ENCODE results near the gene IGFBP7.

The IGFBP7 gene

GRCh38 chr4:57156242-57156990, 46.2 kb upstream of the IGFBP7 start:
- H3K4me3 ChIP-seq: no peak overlapping the region
- no peaks in the 10 kb centered on the region for H3K4me1 ChIP-seq
- no peaks in the 10 kb centered on the region for H3K36me3 ChIP-seq
- no peak overlapping the region for H3K27ac ChIP-seq
- intact Hi-C loops (cut with DNase I; ENCODE audit: low total_unique reads): no loop called here
- H3K9me3 ChIP-seq: no peaks in the 10 kb centered on the region
- TF ChIP-seq, protein P1, sequence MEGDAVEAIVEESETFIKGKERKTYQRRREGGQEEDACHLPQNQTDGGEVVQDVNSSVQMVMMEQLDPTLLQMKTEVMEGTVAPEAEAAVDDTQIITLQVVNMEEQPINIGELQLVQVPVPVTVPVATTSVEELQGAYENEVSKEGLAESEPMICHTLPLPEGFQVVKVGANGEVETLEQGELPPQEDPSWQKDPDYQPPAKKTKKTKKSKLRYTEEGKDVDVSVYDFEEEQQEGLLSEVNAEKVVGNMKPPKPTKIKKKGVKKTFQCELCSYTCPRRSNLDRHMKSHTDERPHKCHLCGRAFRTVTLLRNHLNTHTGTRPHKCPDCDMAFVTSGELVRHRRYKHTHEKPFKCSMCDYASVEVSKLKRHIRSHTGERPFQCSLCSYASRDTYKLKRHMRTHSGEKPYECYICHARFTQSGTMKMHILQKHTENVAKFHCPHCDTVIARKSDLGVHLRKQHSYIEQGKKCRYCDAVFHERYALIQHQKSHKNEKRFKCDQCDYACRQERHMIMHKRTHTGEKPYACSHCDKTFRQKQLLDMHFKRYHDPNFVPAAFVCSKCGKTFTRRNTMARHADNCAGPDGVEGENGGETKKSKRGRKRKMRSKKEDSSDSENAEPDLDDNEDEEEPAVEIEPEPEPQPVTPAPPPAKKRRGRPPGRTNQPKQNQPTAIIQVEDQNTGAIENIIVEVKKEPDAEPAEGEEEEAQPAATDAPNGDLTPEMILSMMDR (IDR thresholded peaks at IDR 0.05): no peak
- no peaks in the 10 kb centered on the region for H3K27me3 ChIP-seq
- DNase-seq: no peak

DNA sequence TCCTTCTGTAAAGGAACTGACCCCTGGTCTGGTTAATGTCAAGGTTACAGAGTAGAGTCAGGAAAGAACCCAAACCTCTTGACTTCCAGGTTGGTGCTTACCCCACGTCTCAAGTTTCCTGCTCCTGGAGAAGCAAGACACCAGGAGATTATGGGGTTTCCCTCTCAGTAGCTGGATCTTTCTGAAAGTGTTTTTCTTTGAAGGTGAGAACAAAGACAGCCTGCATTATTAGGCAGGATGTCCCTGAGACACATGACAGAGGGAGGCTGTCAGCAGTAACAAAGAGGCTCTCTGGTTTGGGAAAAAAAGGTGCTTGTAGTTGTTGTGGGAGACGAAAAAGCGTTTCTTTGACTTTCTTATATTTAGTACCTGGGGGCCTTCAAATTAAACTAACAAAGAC, 44.7 kb upstream of the IGFBP7 start:
- no peaks in the 10 kb centered on the region for H3K4me1 ChIP-seq
- no peaks in the 10 kb centered on the region for H3K9me3 ChIP-seq
- no peaks in the 10 kb centered on the region for H3K27me3 ChIP-seq
- intact Hi-C loops (cut with DNase I; ENCODE audit: low total_unique reads): no loop called here
- H3K36me3 ChIP-seq: no peaks in the 10 kb centered on the region
- no peak overlapping the region for H3K4me3 ChIP-seq
- TF ChIP-seq, protein P1 (IDR thresholded peaks at IDR 0.05): no peak
- H3K27ac ChIP-seq: no peak overlapping the region
- DNase-seq: no peak

DNA sequence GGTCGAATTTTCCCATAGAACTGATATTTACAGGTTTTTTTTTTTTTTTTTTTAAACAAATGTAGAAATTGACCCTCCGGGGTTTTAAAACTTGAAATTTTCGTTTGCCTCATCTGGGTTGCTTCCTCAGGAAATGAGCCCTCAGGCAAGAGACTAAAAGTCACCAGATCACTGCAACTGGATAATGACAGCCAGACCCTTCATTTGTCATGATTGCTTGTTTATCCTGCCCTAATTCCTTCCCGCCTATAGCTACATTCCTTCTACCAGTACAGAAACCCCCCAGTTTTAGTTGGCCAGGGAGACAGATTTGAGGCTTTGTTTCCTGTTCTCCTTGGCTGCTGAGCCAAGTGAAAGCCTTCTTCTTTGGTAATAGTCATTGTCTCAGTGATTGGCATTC, 44.0 kb upstream of the IGFBP7 start:
- TF ChIP-seq, protein P1 (IDR thresholded peaks at IDR 0.05): no peak
- intact Hi-C loops (cut with DNase I; ENCODE audit: low total_unique reads): no loop called here
- no peak for DNase-seq
- Histone ChIP-seq H3K27ac (no peak overlapping the region), H3K36me3 (no peaks in the 10 kb centered on the region), H3K27me3 (no peaks in the 10 kb centered on the region), H3K4me1 (no peaks in the 10 kb centered on the region), H3K9me3 (no peaks in the 10 kb centered on the region), H3K4me3 (no peak overlapping the region)

DNA sequence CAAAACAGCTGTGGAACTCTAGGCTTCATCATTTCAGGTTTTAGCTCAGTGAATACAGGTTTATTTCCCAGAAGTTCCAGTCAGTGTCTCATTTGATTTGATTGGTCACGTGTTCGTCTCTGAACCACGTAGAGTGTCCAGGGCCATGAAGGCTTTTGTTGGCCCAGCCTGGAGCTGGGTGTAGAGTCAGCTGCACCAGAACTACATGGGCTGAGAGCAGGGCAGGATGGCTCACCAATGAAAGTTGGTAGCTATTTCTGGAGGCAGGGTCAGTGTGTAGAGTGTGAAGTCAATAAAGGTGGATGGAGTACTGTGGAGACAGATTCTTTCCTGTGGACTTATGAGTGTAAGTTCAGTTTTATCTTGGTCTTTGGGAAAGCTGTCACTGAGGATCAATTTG, 43.0 kb upstream of the IGFBP7 start:
- Histone ChIP-seq H3K4me3 (no peak overlapping the region), H3K9me3 (no peaks in the 10 kb centered on the region), H3K27me3 (no peaks in the 10 kb centered on the region), H3K27ac (no peak overlapping the region), H3K4me1 (no peaks in the 10 kb centered on the region), H3K36me3 (no peaks in the 10 kb centered on the region)
- no peak for DNase-seq
- TF ChIP-seq, protein P1 (IDR thresholded peaks at IDR 0.05): no peak
- intact Hi-C loops (cut with DNase I; ENCODE audit: low total_unique reads): no loop called here

- H3K4me1 ChIP-seq: peaks cover 0 to 7% (median 0%) of the 10 kb centered on the region in 4 donors
- TF ChIP-seq, protein P1 (IDR thresholded peaks at IDR 0.05): no peak
- no peaks in the 10 kb centered on the region for H3K27me3 ChIP-seq
- intact Hi-C loops (cut with DNase I; ENCODE audit: low total_unique reads): no loop called here
- no peaks in the 10 kb centered on the region for H3K9me3 ChIP-seq
- no peak overlapping the region for H3K4me3 ChIP-seq
- no peak for DNase-seq
- H3K27ac ChIP-seq: no peak overlapping the region
- no peaks in the 10 kb centered on the region for H3K36me3 ChIP-seq
Measured at GRCh38 chr4:57151481-57151880, 41.3 kb upstream of the IGFBP7 start.
